ENCODE results near the gene VPS26C. TPM values are rescaled to one million over a fixed set of nuclear protein-coding genes. Genes with fewer than 3 reads are reported as not detected.
A peak's percentile ranks its signal among the peaks of the same experiment; 100 is the strongest.

The VPS26C gene
- total and polyA plus RNA-seq, 9 of the 15 experiments (the other 6 are each of a cell fraction or from before 2014, with no cell fraction given) = 32.8 to 48.7 (median 42.1) TPM

DNA sequence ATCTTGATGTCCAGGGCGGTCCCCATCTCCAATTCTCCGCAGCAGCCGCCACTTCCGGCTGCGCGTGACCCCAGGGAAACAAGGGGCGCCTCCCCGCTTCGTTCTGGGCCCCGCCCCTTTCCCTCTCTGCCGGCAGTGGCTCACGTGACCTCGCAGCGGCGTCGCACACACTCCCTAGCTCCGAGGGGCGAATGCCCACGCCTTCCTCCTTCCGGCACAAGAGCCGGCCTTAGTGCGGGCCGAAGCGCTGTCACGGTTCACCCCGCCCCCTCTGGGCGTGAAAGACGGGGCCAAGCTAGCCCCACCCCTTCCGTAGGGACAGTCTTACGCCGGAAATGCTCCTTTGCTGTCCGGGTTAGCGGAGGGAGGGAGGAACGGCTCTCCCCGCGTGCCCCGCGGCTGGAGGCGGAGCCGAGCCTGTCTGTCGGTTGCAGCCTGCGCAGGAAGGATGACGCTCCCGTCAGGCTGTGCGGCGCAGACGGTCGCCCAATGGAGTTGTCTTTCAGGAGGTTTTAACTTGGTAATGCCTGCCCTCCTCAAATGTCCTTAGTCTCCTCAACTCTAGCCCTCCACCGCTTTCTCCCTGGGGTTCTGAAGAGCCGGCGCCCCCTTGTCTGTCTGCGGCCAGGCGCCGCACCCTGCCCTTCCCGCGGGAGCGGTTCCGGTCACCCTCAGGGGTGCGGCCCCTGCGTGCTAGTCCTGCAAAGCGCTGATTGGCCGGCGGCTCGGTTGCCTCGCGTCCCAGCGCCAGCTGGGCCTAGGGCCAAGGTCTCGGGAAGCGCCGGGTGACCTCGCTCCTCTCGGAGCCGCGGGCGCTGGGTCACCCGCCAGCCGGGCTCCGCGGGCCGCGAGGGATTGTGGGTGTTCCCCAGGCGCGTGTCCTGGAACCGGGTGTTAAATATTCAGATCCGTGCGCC lies at the start of gene VPS26C (continued):
- TF ChIP-seq RBM14 (IDR thresholded peaks at IDR 0.05; ENCODE audit: borderline replicate concordance, insufficient read depth, low read depth, low read length) = no peak
- TF ChIP-seq, protein P1, sequence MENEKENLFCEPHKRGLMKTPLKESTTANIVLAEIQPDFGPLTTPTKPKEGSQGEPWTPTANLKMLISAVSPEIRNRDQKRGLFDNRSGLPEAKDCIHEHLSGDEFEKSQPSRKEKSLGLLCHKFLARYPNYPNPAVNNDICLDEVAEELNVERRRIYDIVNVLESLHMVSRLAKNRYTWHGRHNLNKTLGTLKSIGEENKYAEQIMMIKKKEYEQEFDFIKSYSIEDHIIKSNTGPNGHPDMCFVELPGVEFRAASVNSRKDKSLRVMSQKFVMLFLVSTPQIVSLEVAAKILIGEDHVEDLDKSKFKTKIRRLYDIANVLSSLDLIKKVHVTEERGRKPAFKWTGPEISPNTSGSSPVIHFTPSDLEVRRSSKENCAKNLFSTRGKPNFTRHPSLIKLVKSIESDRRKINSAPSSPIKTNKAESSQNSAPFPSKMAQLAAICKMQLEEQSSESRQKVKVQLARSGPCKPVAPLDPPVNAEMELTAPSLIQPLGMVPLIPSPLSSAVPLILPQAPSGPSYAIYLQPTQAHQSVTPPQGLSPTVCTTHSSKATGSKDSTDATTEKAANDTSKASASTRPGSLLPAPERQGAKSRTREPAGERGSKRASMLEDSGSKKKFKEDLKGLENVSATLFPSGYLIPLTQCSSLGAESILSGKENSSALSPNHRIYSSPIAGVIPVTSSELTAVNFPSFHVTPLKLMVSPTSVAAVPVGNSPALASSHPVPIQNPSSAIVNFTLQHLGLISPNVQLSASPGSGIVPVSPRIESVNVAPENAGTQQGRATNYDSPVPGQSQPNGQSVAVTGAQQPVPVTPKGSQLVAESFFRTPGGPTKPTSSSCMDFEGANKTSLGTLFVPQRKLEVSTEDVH (IDR thresholded peaks at IDR 0.05; ENCODE audit: low read depth, partially characterized antibody) = peak; percentile 81
- TF ChIP-seq, protein P2, sequence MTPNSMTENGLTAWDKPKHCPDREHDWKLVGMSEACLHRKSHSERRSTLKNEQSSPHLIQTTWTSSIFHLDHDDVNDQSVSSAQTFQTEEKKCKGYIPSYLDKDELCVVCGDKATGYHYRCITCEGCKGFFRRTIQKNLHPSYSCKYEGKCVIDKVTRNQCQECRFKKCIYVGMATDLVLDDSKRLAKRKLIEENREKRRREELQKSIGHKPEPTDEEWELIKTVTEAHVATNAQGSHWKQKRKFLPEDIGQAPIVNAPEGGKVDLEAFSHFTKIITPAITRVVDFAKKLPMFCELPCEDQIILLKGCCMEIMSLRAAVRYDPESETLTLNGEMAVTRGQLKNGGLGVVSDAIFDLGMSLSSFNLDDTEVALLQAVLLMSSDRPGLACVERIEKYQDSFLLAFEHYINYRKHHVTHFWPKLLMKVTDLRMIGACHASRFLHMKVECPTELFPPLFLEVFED (CRISPR knock-in tag; conservative IDR thresholded peaks at IDR 0.05) = 0 out of 2 replicates have a peak, but pooled peaks have one; percentile 32
- TF ChIP-seq TEAD1 (CRISPR knock-in tag; IDR thresholded peaks at IDR 0.05) = peak in 1 of 2 experiments; percentile 37; a peak in 2 of 4 replicates
- TF ChIP-seq NR2C2 (CRISPR knock-in tag; IDR thresholded peaks at IDR 0.05) = peak; percentile 91
- TF ChIP-seq NR2C2 (tag; IDR thresholded peaks at IDR 0.05) = peak; percentile 99
- TF ChIP-seq CBFB (CRISPR knock-in tag; IDR thresholded peaks at IDR 0.05) = no peak
- peak; percentile 91 for TF ChIP-seq CCNT2 (IDR thresholded peaks at IDR 0.05; ENCODE audit: borderline replicate concordance, extremely low read depth, insufficient read length, low read depth, low read length)
- peak; percentile 36 for TF ChIP-seq NFYB (IDR thresholded peaks at IDR 0.05; ENCODE audit: extremely low read depth, insufficient read length)
- no peak; the same call in 1 of the 2 replicates for TF ChIP-seq NR4A1 (CRISPR knock-in tag; IDR thresholded peaks at IDR 0.05)
- TF ChIP-seq NR4A1 (tag; IDR thresholded peaks at IDR 0.05) = peak; percentile 86
- TF ChIP-seq, protein P3, sequence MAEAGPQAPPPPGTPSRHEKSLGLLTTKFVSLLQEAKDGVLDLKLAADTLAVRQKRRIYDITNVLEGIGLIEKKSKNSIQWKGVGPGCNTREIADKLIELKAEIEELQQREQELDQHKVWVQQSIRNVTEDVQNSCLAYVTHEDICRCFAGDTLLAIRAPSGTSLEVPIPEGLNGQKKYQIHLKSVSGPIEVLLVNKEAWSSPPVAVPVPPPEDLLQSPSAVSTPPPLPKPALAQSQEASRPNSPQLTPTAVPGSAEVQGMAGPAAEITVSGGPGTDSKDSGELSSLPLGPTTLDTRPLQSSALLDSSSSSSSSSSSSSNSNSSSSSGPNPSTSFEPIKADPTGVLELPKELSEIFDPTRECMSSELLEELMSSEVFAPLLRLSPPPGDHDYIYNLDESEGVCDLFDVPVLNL (CRISPR knock-in tag; IDR thresholded peaks at IDR 0.05; ENCODE audit: low read depth) = peak; percentile 25; the same call in 1 of the 2 replicates
- peak; percentile 94 to 95 for TF ChIP-seq FOXK2 (conservative IDR thresholded peaks at IDR 0.05 in 1 of 2, IDR thresholded peaks at IDR 0.05 in 1 of 2; ENCODE audit: low read depth in 2 of 2)
- TF ChIP-seq, protein P4, sequence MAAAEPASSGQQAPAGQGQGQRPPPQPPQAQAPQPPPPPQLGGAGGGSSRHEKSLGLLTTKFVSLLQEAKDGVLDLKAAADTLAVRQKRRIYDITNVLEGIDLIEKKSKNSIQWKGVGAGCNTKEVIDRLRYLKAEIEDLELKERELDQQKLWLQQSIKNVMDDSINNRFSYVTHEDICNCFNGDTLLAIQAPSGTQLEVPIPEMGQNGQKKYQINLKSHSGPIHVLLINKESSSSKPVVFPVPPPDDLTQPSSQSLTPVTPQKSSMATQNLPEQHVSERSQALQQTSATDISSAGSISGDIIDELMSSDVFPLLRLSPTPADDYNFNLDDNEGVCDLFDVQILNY (CRISPR knock-in tag; IDR thresholded peaks at IDR 0.05) = 0 out of 2 replicates have a peak, but pooled peaks have one; percentile 34
- no peak for TF ChIP-seq STAG1 (CRISPR knock-in tag; IDR thresholded peaks at IDR 0.05; ENCODE audit: borderline replicate concordance)
- peak; percentile 95 for TF ChIP-seq POLR2H (tag; IDR thresholded peaks at IDR 0.05; ENCODE audit: low read depth)

All from K562 (cell line).